Loucy (cell line): ENCODE data around the gene P2RX3.

Experiments used
- H2AFZ ChIP-seq: fragments of 200-600 bp; sonication (generic); 2 replicates; pipeline ENCODE4 v1.6.0; 2016; ENCODE audit warnings: antibody characterized with exemption, mild to moderate bottlenecking, low read length, moderate library complexity
- H3F3A ChIP-seq: fragments of 200-600 bp; 2 replicates; pipeline ENCODE4 v1.6.0; 2016; ENCODE audit warnings: antibody characterized with exemption, low read depth, mild to moderate bottlenecking
- H3K27me3 ChIP-seq: fragments of 200-600 bp; sonication (generic); 2 replicates; pipeline ENCODE4 v1.6.1; 2014; ENCODE audit warnings: low read length, mild to moderate bottlenecking; ENCODE audit not compliant: insufficient read depth, poor library complexity, severe bottlenecking
- H3K36me3 ChIP-seq: fragments of 200-600 bp; sonication (generic); 2 replicates; pipeline ENCODE4 v1.6.1; 2016; ENCODE audit warnings: low read length; ENCODE audit not compliant: insufficient read depth
- H3K4me1 ChIP-seq: fragments of 200-600 bp; sonication (generic); 2 replicates; pipeline ENCODE4 v1.5.1; 2014; ENCODE audit warnings: low read length, mild to moderate bottlenecking; ENCODE audit not compliant: insufficient read depth, poor library complexity, severe bottlenecking
- H3K4me2 ChIP-seq: fragments of 200-600 bp; sonication (generic); 2 replicates; pipeline ENCODE4 v1.6.0; 2014; ENCODE audit warnings: antibody characterized with exemption, low read length, low read depth, mild to moderate bottlenecking; ENCODE audit not compliant: poor library complexity, severe bottlenecking
- H3K4me3 ChIP-seq: fragments of 200-600 bp; sonication (generic); 2 replicates; pipeline ENCODE4 v1.5.1; 2014; ENCODE audit warnings: low read length, mild to moderate bottlenecking, mixed read lengths; ENCODE audit not compliant: poor library complexity, severe bottlenecking
- H3K79me2 ChIP-seq: fragments of 200-600 bp; sonication (generic); 2 replicates; pipeline ENCODE4 v1.6.1; 2014; ENCODE audit warnings: low read length; ENCODE audit not compliant: insufficient read depth
- H3K9ac ChIP-seq: fragments of 200-600 bp; sonication (generic); 2 replicates; pipeline ENCODE4 v1.6.0; 2014; ENCODE audit warnings: mild to moderate bottlenecking, low read depth, low read length, moderate library complexity; ENCODE audit not compliant: poor library complexity, severe bottlenecking
- H3K9me2 ChIP-seq: fragments of 200-600 bp; sonication (generic); replicated peaks from 2 replicates; pipeline ENCODE4 v1.6.1; 2016; ENCODE audit warnings: low read depth, low read length, mixed read lengths
- H3K9me3 ChIP-seq: fragments of 200-600 bp; sonication (generic); 2 replicates; pipeline ENCODE4 v1.6.1; 2014; ENCODE audit warnings: mild to moderate bottlenecking, antibody characterized with exemption, low read length, low read depth; ENCODE audit not compliant: insufficient read depth
- H4K20me1 ChIP-seq: fragments of 200-600 bp; sonication (generic); 2 replicates; pipeline ENCODE4 v1.6.0; 2014; ENCODE audit warnings: antibody characterized with exemption, low read length, mild to moderate bottlenecking; ENCODE audit not compliant: insufficient read depth, poor library complexity, severe bottlenecking
- CTCF ChIP-seq: fragments of 200-600 bp; sonication (generic); conservative IDR thresholded peaks from 2 replicates; pipeline ENCODE4 v1.5.1; 2014; ENCODE audit warnings: mild to moderate bottlenecking, antibody characterized with exemption, low read length
- EZH2phosphoT487 ChIP-seq: fragments of 200-600 bp; IDR thresholded peaks from 2 replicates; pipeline ENCODE4 v1.6.1; 2018; ENCODE audit warnings: antibody characterized with exemption, mild to moderate bottlenecking, moderate library complexity, borderline replicate concordance

The P2RX3 gene

GRCh38 chr11:57410287-57410686, 72.1 kb downstream of the P2RX3 start:
- Histone ChIP-seq H3K79me2 (peaks cover 40% of the 10 kb centered on the region), H3K9ac (no peak overlapping the region), H4K20me1 (peaks cover 69% of the 10 kb centered on the region), H3K9me3 (no peaks in the 10 kb centered on the region), H3K27me3 (peaks cover 4% of the 10 kb centered on the region), H3K36me3 (peaks cover 97% of the 10 kb centered on the region), H3K4me2 (peak overlapping the region; percentile 4), H3F3A (no peaks in the 10 kb centered on the region), H3K9me2 (no peaks in the 10 kb centered on the region), H3K4me1 (peaks cover 23% of the 10 kb centered on the region), H2AFZ (no peak overlapping the region), H3K4me3 (no peak overlapping the region)
- TF ChIP-seq EZH2phosphoT487 (no peak), CTCF (no peak)

DNA sequence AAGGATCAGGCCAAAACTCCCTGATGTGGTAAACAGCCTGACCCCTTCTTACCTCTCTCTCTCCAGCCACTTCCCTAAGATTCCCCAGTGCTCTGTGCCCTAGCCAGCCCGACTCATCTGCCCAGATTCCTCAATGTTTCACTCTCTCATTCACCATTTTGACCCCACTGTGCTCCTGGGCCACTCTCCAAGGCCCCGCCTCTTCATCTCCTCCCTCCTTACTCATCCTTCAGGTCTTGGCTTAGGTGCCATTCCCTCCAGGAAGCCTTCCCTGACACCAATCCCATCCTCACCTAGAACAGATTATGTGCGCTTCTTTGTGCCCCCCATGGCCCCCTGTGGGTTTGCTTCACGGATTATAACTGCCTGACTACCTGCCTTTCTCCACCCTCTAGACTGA, 75.5 kb downstream of the P2RX3 start:
- peaks cover 93% of the 10 kb centered on the region for H3K36me3 ChIP-seq
- no peaks in the 10 kb centered on the region for H3K9me2 ChIP-seq
- peaks cover 4% of the 10 kb centered on the region for H3K27me3 ChIP-seq
- no peaks in the 10 kb centered on the region for H3K9me3 ChIP-seq
- TF ChIP-seq CTCF: no peak
- TF ChIP-seq EZH2phosphoT487: no peak
- no peak overlapping the region for H3K9ac ChIP-seq
- H3K4me3 ChIP-seq: no peak overlapping the region
- H4K20me1 ChIP-seq: peaks cover 78% of the 10 kb centered on the region
- no peak overlapping the region for H2AFZ ChIP-seq
- peaks cover 71% of the 10 kb centered on the region for H3K79me2 ChIP-seq
- peaks cover 29% of the 10 kb centered on the region for H3K4me1 ChIP-seq
- H3F3A ChIP-seq: no peaks in the 10 kb centered on the region
- peak overlapping the region; percentile 25 for H3K4me2 ChIP-seq

DNA sequence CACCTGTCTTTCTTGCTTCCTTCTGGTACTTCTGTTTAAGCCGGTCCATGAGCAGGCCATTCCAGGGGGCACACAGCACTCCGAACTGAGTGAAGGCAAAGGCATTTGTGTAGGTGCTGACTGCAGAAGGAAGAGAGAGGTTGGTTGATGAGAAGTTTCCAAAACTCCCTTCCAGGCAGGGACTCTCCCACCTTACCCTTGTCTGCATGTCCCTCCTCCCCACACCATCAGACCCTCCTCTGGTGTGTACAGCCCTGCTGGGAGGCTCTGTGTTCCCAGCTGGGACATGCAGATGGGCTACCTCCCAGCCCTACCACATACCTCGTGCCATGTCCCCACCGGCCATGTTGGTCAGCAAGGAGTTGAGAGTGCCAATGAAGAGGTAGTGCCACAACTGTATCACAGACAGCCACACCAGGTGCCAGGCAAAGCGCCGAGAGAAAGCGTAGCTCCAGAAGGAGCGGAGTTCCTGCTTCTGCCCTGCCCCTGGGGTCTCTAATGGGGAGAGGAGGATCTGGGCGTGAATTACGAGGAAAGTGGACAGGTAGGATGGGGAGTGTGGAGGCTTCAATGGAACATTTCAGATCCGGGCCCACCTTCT, 76.6 kb downstream of the P2RX3 start:
- H3K36me3 ChIP-seq: peaks cover 87% of the 10 kb centered on the region
- no peak overlapping the region for H2AFZ ChIP-seq
- no peak for TF ChIP-seq EZH2phosphoT487
- TF ChIP-seq CTCF: no peak
- peaks cover 80% of the 10 kb centered on the region for H3K79me2 ChIP-seq
- no peaks in the 10 kb centered on the region for H3F3A ChIP-seq
- peaks cover 4% of the 10 kb centered on the region for H3K27me3 ChIP-seq
- H3K9me2 ChIP-seq: no peaks in the 10 kb centered on the region
- H3K9me3 ChIP-seq: no peaks in the 10 kb centered on the region
- H4K20me1 ChIP-seq: peaks cover 77% of the 10 kb centered on the region
- H3K4me1 ChIP-seq: peaks cover 22% of the 10 kb centered on the region
- H3K4me3 ChIP-seq: no peak overlapping the region
- peak overlapping the region; percentile 18 for H3K4me2 ChIP-seq
- no peak overlapping the region for H3K9ac ChIP-seq
